GM19395 (cell line): ENCODE data around the gene SEMA3C.

Source experiments
- ATAC-seq: cut with Tn5 transposase; IDR thresholded peaks from one replicate; pipeline ENCODE4 v1.9.1; 2021; ENCODE audit warnings: mild to moderate bottlenecking, moderate library complexity; ENCODE audit not compliant: unreplicated experiment

The SEMA3C gene

GRCh38 chr7:80708123-80708522 lies 210.7 kb downstream of the SEMA3C start:
- no peak for ATAC-seq

DNA sequence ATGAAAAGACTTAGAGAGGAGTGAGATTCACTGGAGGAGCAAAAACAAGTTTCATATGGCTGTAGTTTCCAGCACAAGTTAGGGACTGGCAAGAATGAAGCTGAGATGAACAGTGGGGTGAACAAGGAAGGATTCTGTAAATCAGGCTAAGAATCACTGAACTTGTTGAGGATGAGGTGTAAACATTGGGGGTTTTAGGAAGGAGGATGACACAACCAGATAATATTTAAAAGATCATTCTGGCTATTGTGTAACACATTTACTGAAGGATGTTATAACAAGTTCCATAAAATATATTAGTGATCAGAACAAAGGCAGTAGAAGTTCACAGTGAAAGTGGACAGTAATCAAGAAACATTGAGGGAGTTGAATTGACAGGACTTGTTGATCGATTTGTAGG lies 211.5 kb downstream of the SEMA3C start:
- ATAC-seq, result no peak

GRCh38 chr7:80705130-80705781 lies 213.6 kb downstream of the SEMA3C start:
- no peak for ATAC-seq

GRCh38 chr7:80703272-80703671 lies 215.6 kb downstream of the SEMA3C start:
- no peak for ATAC-seq

DNA sequence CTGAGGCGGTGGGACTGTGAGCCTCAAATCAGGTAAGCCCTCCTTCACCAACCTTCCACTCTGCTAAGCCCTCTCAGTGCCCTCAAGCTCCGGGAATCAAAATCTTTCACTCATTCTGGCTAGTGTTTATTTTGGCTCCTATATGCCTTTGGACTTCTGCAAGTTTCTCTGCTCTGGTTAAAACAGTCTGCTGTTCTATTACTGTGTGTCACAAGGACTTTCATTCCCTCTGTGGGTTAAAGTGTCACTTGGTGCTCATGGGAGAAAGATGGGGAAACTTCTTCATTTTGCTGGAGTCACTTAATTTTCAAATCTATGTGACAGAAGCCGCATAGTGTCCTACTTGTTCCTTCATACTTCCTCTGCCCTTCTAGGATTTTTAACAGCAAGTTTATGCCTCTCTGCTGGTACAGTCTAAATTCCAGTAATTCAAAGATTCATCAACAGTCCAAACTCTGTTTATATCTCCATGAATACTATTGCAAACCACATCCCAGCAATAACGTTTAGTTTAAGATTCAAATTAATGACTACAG lies 219.1 kb downstream of the SEMA3C start:
- no peak for ATAC-seq

GRCh38 chr7:80699045-80699638 lies 219.7 kb downstream of the SEMA3C start:
- ATAC-seq, result peak; percentile 88
